Epithelial cell of esophagus (primary cell): ENCODE measurements around the gene CAND1.

Source experiments
- DNase-seq: peaks from one replicate; pipeline ENCODE4 v3.0.0; 2010; ENCODE audit warnings: low read depth
- H3K4me3 ChIP-seq: 2 replicates; pipeline ENCODE4 v1.5.1; 2011; ENCODE audit warnings: mild to moderate bottlenecking, low read length, control low read depth
- TF ChIP-seq, protein P1 (sequence below): IDR thresholded peaks from 2 replicates; pipeline ENCODE4 v1.5.1; 2011; ENCODE audit warnings: low read depth, mild to moderate bottlenecking, low read length, control low read depth, inconsistent platforms; ENCODE audit not compliant: insufficient read depth; ENCODE audit errors: missing control alignments

The CAND1 gene

DNA sequence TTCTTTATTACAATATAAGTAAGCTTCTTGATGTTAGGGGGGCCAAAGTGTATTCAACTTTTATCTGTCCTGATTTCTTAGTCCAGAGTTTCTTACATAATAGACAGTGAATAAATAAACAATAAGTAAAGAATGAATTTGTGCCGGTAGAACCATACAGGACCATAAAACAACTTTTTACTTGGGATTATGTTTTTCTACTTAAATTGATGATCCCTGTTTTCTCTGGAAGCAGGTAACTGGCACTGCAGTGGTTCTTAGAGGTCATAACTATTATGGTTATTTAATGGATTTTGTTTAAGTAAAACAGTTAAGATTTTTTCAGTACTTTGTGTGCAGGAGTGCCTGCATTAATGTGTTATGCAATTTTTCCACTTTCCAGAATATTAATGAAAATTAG, 10.5 kb downstream of the CAND1 start:
- no peak for DNase-seq
- no peak overlapping the region for H3K4me3 ChIP-seq
- TF ChIP-seq, protein P1, sequence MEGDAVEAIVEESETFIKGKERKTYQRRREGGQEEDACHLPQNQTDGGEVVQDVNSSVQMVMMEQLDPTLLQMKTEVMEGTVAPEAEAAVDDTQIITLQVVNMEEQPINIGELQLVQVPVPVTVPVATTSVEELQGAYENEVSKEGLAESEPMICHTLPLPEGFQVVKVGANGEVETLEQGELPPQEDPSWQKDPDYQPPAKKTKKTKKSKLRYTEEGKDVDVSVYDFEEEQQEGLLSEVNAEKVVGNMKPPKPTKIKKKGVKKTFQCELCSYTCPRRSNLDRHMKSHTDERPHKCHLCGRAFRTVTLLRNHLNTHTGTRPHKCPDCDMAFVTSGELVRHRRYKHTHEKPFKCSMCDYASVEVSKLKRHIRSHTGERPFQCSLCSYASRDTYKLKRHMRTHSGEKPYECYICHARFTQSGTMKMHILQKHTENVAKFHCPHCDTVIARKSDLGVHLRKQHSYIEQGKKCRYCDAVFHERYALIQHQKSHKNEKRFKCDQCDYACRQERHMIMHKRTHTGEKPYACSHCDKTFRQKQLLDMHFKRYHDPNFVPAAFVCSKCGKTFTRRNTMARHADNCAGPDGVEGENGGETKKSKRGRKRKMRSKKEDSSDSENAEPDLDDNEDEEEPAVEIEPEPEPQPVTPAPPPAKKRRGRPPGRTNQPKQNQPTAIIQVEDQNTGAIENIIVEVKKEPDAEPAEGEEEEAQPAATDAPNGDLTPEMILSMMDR, result no peak

DNA sequence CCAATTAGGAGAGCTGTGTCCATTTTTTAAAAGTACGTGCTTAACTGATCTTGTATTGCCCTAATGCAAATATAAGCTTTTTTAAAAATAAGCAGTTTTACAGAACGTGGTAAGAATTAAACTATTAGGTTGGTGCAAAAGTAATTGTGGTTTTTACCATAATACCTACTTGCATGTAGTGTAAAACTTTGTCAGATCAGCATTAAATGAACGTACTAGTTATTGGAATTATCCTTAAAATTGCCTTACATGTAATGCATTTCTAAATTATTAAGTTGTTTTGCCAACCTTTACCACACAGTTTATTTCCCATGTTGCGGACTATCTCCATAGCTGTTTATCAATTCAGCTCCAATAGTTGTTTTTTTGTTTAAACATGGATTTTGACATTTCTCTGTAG, 10.9 kb downstream of the CAND1 start:
- TF ChIP-seq, protein P1, result no peak
- no peak overlapping the region for H3K4me3 ChIP-seq
- no peak for DNase-seq

DNA sequence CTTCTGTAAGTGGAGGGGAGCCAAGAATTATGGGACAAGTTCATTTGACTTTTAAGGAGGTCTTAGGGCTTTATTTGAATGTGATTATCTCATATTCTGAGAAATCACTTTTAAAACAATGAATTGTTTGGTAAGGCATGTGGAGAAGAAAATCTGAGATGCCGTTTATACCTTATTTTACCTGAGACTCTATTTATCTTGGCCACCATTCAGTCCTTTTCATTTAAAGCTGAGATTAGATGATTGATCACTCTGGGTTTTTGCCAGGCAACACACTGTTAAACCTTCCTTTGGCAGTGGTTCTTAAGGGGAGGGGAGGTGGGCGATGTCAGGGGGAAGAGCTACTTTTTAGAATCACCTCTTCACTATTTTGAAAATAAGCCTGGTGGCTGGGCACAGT, 11.4 kb downstream of the CAND1 start:
- no peak overlapping the region for H3K4me3 ChIP-seq
- TF ChIP-seq, protein P1, result no peak

DNA sequence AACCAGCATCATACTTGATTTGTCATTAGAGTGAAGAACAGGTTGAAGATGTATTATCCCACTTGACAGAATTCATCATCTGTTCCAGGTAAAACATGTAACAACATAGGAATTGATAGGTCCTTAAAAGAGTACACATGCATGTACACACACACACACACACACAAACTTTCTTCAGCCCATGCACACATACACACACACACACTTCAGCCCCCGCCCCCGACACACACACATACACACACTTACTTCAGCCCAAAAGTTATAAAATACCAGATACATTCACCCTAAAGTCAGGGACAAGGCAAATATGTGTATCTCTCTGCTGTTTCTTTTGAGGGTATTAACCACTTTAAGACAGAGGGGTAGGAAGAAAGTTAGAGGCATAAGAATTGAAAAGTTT, 15.4 kb downstream of the CAND1 start:
- DNase-seq, result no peak
- TF ChIP-seq, protein P1, result no peak
- no peak overlapping the region for H3K4me3 ChIP-seq

More for the DNA sequence above, 11.4 kb downstream of the CAND1 start:
- DNase-seq, result no peak

DNA sequence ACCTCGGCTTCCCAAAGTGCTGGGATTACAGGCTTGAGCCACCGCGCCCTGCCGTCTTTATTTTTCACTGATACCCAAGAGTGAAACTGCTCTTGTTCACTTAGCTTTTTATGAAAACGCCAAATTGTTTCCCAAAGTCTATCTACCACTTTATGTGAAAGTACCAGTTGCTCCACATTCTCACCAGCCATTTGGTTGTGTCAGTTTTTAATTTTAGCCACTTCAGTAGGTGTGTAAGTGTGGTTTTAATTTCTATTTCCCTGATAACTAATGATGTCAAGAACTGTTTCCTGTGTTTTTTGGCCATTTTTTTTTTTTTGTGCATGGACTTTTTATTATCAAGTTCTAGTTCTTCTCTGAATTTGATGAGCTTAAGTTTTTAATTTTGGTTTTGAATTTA, 17.1 kb downstream of the CAND1 start:
- no peak for DNase-seq
- TF ChIP-seq, protein P1, result no peak
- H3K4me3 ChIP-seq, result no peak overlapping the region

DNA sequence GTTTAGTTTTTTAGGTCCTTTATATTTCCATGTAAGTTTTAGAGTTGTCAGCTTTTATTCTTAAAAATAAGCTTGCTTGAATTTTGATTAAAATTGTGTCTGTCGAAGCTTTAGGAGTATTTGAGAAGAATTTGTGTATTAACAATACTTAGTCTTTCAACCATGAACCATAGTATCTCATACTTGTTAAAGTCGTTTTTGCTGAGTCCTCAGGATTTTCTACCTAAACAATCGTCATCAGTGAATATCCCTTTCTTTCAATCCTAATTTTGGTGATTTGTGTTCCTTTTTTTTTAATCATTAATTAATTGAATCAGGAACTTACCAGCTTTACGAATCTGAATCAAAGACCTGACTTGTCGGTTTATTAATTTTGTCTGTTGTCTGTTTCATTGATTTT, 18.2 kb downstream of the CAND1 start:
- TF ChIP-seq, protein P1, result no peak
- H3K4me3 ChIP-seq, result no peak overlapping the region
- DNase-seq, result no peak

DNA sequence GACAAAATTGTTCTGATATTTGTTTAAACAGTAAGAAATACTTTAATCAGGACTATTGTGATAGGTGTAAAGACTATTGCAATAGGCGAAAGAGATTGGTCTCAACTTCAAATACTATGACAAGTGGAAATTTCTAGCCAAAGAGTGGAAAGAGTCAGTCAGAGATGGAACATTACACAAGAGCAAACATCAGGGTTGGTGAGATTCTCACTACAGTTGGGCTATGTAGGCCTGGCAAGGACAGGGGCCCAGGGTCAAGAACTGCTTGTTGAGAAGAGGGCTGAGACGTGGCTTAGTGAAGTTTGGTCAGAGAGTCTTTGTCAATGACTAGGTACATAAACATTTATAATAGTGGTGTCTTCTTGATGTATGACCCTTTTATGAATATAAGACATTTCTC, 19.4 kb downstream of the CAND1 start:
- H3K4me3 ChIP-seq, result no peak overlapping the region
- TF ChIP-seq, protein P1, result no peak
- DNase-seq, result no peak
